ENCODE data around the gene OLFM3. TPM values are rescaled to one million over a fixed set of nuclear protein-coding genes. Genes with fewer than 3 reads are reported as not detected.

OLFM3 gene
- not detected for total RNA-seq

DNA sequence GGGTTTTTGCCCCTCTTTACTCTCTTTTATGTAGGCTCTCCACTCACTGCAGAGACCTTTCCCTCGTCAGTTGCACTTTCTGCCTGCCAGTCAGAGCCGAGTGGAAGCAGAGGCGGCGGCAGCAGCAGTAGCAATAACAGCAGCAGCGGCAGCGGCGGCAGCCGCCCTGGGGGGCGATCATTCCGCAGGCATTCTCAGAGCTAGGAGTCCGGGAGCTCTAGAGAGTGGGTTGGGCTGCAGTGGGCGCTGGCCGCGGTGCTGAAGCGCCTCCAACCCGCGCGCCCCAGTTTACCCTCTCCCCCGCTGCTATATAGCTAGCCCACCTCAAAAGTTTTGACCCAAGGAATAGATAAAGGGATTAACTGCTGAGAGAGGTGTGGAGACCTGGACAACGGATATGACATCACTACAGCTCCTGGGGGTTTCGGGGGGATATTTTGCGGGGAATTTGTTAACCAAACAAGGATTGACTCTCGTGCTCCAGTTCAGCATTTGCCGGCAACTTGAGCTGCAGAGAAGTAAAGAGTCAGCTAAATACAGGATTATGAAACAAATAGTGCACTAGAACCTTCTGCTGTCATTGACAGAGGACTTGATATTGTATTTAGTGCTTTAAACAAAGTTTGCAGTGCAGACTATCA lies at the start of gene OLFM3:
Gene OLFM3 (minus strand): TSS at position 102 of the 641 bp plus-strand sequence.
- DNase-seq (ENCODE audit: low spot score) (no peak), ATAC-seq (ENCODE audit: low FRiP score) (no peak)
- TF ChIP-seq, protein P1, sequence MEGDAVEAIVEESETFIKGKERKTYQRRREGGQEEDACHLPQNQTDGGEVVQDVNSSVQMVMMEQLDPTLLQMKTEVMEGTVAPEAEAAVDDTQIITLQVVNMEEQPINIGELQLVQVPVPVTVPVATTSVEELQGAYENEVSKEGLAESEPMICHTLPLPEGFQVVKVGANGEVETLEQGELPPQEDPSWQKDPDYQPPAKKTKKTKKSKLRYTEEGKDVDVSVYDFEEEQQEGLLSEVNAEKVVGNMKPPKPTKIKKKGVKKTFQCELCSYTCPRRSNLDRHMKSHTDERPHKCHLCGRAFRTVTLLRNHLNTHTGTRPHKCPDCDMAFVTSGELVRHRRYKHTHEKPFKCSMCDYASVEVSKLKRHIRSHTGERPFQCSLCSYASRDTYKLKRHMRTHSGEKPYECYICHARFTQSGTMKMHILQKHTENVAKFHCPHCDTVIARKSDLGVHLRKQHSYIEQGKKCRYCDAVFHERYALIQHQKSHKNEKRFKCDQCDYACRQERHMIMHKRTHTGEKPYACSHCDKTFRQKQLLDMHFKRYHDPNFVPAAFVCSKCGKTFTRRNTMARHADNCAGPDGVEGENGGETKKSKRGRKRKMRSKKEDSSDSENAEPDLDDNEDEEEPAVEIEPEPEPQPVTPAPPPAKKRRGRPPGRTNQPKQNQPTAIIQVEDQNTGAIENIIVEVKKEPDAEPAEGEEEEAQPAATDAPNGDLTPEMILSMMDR (IDR thresholded peaks at IDR 0.05): no peak

DNA sequence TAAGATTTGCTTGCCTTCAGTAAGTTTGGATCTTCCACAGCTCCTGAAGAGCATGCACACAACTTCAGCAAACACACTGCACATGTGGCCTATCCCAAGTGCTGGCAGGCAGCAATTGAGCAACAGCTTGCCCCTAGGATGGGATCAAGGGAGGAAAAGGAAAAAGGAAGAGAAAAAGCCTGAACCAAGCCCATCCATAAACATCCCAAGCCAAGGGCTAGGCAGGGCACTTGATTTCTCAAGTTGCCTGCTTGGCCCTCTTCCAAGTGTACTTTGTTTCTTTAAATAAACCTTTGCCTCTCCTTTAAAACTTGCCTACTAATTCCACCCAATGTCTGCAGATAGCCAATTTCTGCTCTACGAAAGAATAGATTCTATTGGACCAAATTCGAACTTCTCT lies 49.0 kb upstream of the OLFM3 start:
- DNase-seq (ENCODE audit: low spot score) (no peak), ATAC-seq (ENCODE audit: low FRiP score) (no peak)
- TF ChIP-seq, protein P1 (IDR thresholded peaks at IDR 0.05): no peak

DNA sequence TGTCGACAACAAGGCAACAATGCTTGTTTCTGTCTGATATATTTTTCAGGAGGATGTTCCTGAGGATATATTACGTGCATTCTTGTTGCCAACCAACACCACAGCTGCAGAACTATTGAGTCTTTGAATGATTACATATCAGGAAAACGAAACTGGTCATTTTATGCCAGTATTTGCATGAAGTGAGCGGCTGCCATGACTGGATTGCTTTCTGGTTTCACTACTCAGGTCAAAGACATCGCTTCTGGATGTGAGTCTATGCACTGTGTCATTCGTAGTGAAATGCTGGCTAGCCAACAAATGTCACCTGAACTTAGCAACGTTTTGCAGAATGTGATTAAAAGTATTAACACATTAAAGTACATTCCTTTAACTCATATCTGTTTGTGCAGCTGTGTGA lies 35.8 kb upstream of the OLFM3 start:
- DNase-seq (ENCODE audit: low spot score) (no peak), ATAC-seq (ENCODE audit: low FRiP score) (no peak)
- TF ChIP-seq, protein P1 (IDR thresholded peaks at IDR 0.05): no peak

DNA sequence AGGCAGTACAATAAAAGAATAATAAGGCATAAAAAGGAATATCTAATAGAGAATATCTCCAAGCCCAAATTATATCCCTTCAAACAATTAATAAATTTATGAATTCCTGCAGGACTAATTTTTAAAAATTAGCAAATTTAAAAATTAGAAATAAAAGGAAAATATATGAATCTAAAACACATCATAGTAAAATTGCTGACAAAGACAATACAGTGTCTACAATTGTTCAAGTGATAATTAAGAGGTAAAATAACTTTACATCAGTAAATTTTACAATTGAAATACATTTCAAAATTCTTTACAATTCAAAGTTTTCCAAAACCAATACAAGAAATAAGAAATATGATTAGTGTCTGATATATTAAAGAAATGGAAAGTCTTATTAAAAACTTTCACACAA lies 22.8 kb upstream of the OLFM3 start:
- DNase-seq (ENCODE audit: low spot score) (no peak), ATAC-seq (ENCODE audit: low FRiP score) (no peak)
- TF ChIP-seq, protein P1 (IDR thresholded peaks at IDR 0.05): no peak

DNA sequence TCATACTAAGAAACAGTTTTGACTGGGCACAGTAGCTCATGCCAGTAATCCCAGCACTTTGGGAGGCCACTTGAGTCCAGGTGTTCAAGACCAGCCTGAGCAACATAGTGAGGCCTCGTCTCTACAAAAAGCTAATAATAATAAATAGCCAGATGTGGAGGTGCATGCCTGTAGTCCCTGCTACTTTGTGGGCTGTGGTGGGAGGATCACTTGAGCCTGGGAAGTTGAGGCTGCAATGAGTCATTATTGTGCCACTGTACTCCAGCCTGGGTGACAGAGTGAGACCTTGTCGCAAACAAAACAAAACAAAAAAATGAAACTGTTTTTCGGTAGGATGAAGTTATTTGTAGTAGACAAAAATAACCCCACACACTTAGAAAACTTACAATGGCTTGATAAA lies 19.0 kb upstream of the OLFM3 start:
- TF ChIP-seq, protein P1 (IDR thresholded peaks at IDR 0.05): no peak
- no peak for DNase-seq (ENCODE audit: low spot score)
- ATAC-seq (ENCODE audit: low FRiP score): no peak

DNA sequence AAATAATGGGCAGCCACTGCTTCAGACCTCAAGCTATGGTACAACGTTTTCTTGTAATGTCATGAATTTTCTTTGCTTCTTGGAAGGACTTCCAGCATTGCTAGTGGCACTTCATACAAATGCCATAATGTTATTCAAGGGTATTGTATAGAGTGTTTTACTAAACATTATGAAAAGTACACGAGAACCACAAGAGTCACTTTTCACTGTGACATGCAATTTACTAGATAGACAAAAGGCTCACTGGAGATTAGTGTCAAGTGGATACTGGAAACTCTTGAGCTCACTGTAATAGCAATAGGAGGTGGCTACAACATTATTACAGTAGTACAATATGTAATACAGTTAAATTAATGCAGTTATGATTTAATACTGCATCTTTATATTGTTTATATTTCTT lies 5.3 kb upstream of the OLFM3 start:
- no peak for DNase-seq (ENCODE audit: low spot score)
- ATAC-seq (ENCODE audit: low FRiP score): no peak
- TF ChIP-seq, protein P1 (IDR thresholded peaks at IDR 0.05): no peak

DNA sequence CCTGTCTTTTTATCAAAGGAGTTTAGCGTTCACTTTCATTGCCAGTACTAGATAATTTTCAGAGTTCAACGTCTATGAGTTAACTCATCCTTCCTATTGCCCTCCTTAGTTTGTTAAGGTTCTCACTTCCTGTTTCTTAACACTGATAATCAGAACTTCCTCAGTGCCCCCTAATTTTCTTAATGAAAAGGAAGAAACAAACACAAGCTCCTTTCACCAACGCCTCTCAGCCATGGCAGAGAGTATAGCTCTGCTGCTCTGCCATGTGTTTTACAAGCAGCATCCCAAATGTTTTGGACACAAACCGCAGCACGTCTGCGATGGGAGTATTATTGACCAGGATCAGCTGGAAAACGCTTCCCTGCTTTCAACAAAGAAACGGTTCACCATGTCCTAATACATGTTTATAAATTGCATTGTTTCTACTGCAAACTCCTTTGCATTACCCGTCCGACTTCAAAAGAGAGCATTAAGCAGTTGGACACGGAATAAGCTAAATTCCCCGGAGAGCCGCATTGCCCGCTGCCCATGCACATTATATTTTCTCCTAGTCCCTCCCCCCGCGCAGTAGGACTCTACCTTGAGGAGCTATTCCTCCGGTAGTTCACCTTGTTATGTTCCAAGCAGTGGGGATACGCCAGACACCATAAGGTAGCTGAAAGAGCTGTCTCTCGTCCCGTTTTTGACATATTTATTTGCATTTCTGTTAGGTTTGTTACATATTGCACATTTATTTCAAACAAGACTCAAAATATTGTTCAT lies 561 bp downstream of the OLFM3 start:
- TF ChIP-seq, protein P1 (IDR thresholded peaks at IDR 0.05): no peak
- ATAC-seq (ENCODE audit: low FRiP score) (no peak), DNase-seq (ENCODE audit: low spot score) (no peak)
